IPS-18c (cell line): ENCODE data around the gene LBR.
"Not testable (repeated sequence)": the region's sequence is repeated elsewhere in the genome, so short reads cannot be mapped to it uniquely, and the experiment has no call there.

ENCODE experiments used
- H3K4me3 ChIP-seq: 2 replicates; pipeline ENCODE4 v1.7.0; 2013; ENCODE audit warnings: low read depth, mild to moderate bottlenecking, low read length, moderate library complexity; ENCODE audit not compliant: insufficient read depth
- H3K9me3 ChIP-seq: one replicate; pipeline ENCODE4 v1.6.1; 2013; ENCODE audit warnings: mild to moderate bottlenecking, low read length, moderate library complexity; ENCODE audit not compliant: control insufficient read depth, insufficient read depth

LBR gene

DNA sequence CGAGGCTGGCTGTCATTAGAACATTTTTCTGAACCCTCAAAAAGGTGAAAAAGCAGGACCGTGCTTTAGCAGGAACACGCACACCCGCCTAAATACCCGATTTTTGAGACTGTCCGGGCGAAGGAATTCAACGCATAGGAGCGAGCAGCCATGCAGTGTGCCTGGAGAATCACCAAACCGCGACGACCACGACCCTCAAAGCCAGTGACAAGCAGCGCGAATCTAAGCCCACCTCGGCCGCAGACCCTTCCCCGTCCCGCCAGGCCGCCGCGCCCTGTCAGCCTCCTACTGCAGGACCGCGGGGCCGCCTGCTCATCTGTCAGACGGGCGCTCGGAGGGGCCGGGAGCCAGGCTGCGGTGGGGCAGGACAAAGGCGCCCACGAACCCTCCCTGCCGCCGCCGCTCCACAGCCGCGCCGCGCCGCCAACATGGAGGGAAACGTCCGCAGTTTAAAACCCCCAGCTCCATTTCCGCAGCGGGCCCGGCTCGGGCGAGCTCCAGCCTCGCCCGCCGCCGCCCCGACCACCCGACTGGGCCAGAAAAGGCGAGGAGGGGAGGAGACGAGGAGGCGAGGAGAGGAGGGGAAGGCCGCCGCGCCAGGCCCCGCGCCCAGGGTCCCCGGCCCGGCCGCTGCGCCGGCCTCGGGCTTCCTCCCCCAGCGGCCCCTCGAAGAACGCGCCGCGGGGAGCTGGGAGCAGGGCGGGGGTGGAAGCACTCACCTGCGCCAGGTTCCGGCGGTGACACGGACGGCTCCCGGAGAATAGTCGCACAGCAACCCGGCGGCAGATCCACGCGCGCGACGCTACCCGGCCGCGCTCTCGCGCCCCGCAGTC is at the start of gene LBR:
Gene LBR (minus strand): TSS at position 804 of the 833 bp plus-strand sequence. CDS start 3,963 bp downstream, outside the sequence.
- Histone ChIP-seq H3K4me3 (peak within 1 kb of the TSS; percentile 89), H3K9me3 (peaks cover 3% of the 10 kb centered on the region)

DNA sequence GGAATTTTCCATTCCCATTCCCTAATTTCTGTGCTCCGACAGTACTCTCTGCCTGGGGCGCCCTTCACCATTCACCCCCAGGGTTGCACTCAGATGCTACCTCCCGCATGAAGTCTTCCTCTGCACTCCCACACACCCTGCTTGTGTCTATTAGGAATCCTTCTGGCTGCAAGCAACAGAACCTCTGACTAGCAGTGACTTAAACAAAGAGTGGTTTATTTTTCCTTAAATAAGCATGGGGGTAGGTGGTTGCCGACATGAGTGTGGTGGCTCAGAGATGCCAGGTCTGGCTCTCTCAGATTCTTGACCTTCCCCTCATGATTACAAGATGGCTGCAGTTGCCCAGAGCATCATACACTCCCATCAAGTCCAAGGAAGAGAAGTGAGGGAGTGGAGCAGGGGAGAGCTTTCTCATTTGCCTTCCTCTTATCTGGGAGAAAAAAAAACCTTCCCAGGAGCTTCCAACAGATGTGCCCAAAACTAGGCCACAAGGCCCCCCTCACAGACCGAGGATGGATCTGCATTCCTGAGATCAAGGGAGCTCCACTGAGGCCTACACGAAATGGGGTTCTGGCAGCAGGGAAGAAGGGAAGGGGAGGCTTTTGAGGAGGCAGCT is 49.6 kb upstream of the LBR start:
- H3K9me3 ChIP-seq, result no peaks in the 10 kb centered on the region
- H3K4me3 ChIP-seq, result no peak overlapping the region

DNA sequence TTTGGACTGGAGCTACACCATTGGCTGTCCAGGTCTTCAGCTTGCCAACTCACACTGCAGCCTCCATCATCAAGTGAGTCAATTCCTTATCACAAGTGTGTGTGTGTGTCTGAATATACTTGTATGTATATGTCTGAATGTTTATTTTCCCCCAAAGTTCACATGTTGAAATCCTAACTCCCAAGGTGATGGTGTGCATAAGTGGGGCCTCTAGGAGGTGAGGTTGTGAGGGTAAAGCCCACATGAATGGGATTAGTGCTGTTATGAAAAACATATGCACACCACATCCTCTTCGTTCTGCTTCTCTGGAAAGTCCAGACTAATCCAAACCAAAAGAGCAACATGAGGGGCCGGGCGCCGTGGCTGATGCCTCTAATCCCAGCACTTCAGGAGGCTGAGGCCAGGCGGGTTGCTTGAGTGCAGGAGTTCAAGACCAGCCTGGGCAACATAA is 48.7 kb upstream of the LBR start:
- Histone ChIP-seq H3K4me3 (no peak overlapping the region), H3K9me3 (no peaks in the 10 kb centered on the region)

- H3K9me3 ChIP-seq, result no peaks in the 10 kb centered on the region
Measured at GRCh38 chr1:225476100-225476511, 48.3 kb upstream of the LBR start.

GRCh38 chr1:225474986-225475820 is 47.4 kb upstream of the LBR start:
- H3K9me3 ChIP-seq, result no peaks in the 10 kb centered on the region
- H3K4me3 ChIP-seq, result peak overlapping the region; percentile 5; the same call in 1 of the 2 replicates

More at GRCh38 chr1:225476100-225476511, 48.3 kb upstream of the LBR start:
- no peak overlapping the region for H3K4me3 ChIP-seq

DNA sequence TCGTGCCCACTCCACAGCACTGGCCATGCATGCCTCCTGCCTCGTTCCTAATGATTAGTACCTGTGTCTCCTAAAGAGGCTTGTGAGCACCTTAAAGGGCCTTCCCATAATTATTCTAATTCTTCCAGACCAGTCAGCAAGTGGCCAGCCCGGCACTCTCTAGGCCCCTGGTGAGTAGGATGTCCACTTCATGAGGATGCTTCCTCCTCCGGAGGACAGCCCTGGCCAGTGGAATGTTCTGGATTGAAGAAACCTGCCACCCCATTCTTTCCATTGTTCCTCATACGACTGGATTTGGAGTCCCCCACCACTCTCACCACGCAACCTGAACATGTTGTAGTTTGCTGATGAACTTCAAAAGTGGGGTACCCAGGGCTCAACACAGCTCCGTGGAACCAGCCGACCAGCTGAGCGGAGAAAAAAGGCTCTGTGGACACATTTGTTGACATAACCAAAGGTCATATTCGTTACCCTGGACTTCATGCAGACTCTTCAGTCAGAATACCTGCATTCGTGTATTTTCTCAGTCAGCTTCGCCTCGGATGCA is 46.7 kb upstream of the LBR start:
- no peaks in the 10 kb centered on the region for H3K9me3 ChIP-seq
- no peak overlapping the region for H3K4me3 ChIP-seq

- H3K4me3 ChIP-seq, result not testable (repeated sequence)
Measured at GRCh38 chr1:225473676-225474438, 46.0 kb upstream of the LBR start.

DNA sequence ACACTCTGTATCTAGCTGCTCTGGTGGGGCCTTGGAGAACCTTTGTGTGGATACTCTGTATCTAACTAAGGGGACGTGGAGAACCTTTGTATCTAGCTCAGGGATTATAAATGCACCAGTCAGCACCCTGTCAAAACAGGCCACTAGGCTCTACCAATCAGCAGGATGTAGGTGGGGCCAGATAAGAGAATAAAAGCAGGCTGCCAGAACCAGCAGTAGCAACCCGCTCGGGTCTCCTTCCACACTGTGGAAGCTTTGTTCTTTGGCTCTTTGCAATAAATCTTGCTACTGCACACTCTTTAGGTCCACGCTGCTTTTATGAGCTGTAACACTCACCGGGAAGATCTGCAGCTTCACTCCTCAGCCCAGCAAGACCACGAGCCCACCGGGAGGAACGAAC is 45.4 kb upstream of the LBR start:
- H3K4me3 ChIP-seq, H3K9me3 ChIP-seq: not testable (repeated sequence)

More at GRCh38 chr1:225473676-225474438, 46.0 kb upstream of the LBR start:
- not testable (repeated sequence) for H3K9me3 ChIP-seq

- no peak overlapping the region for H3K4me3 ChIP-seq
- H3K9me3 ChIP-seq, result no peaks in the 10 kb centered on the region
Measured at GRCh38 chr1:225471453-225472301, 43.8 kb upstream of the LBR start.

DNA sequence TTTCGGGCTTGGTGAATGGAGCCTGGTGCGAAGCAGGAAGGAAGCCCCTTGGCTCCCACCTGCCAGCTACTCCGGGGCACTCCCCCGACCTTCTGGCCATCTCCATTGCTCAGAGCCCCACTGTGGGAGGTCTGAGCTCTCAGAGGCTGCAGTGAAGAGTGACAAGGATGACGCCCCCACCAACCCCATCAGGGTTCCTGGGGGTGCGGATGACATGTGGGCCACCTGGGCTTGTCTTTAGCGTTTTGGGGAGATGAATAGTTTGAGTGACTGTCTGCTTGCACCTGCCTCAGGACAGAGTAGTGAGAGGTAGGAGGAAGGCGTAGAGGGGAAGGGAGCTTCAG is 43.2 kb upstream of the LBR start:
- no peak overlapping the region for H3K4me3 ChIP-seq

DNA sequence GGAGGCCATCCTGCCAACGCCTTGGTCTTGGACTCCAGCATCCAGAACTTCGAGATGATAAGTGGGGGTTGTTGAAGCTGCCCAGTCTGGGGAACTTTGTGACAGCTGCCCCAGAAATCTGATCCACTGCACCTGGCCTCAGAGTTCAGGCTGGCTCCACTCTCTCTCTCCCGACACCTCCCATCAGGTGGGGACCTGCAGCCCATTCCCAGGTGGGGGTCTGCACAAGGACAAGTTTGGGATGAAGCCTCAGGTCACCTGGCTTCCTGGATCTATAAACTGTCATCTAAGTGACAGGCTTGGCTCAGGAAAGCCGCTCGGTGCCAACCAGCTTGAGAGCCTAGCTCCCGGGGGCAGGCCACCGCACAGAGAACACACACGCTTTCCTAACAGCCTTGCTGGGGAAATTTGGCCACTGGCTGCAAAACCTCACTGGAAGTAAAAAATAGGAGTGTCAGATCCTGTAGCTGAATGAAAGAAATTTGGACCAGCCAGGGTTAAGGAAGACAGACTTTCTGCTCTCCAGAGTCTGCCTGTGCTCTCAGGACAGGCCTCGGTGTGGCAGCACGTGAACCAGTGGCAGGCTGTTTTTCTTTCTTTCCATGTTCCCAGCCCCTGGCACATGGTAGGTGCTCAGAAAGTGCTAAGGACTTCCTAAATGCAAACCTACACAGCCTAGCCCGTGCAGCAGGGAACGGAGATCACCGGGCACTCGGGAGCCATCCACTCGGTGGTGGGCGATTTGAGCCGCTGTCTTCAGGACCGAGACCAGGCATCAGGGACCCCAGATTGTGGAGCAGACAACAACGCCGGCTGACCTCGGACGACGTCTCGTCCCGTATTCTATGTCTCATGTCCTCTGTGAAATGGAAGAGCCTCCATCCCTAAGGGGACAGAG is 42.6 kb upstream of the LBR start:
- Histone ChIP-seq H3K4me3 (no peak overlapping the region), H3K9me3 (no peaks in the 10 kb centered on the region)

More for the DNA sequence above, 43.2 kb upstream of the LBR start:
- no peaks in the 10 kb centered on the region for H3K9me3 ChIP-seq

DNA sequence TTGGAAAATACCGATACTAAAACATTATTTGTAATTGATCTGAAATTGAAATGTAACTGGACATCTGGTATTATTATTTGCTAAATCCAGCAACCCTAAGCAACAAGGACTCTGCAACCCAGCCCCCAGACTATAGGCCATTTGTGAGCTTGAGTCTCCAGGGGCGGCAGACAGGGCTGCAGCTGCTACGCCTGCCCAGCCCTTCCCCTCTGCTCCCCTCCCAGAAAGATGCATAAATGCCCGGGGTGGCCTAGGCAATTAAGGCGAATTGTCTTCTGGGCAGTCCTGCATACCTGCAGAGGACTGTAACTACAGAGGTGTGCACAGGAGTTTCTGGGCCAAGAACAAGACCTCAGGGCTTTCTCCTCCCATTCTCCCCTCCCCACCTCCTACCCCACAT is 41.2 kb upstream of the LBR start:
- Histone ChIP-seq H3K4me3 (no peak overlapping the region), H3K9me3 (no peaks in the 10 kb centered on the region)

- H3K9me3 ChIP-seq, result peaks cover 3% of the 10 kb centered on the region
- no peak overlapping the region for H3K4me3 ChIP-seq
Measured at GRCh38 chr1:225468270-225469020, 40.6 kb upstream of the LBR start.

- Histone ChIP-seq H3K4me3 (no peak overlapping the region), H3K9me3 (peaks cover 3% of the 10 kb centered on the region)
Measured at GRCh38 chr1:225467193-225468020, 39.6 kb upstream of the LBR start.
